ENCODE results near the gene SHANK2.

Gene SHANK2

GRCh38 chr11:71268706-71269321 is 16.4 kb upstream of the SHANK2 start:
- no peak for DNase-seq

GRCh38 chr11:71267807-71268421 is 15.5 kb upstream of the SHANK2 start:
- DNase-seq = no peak

DNA sequence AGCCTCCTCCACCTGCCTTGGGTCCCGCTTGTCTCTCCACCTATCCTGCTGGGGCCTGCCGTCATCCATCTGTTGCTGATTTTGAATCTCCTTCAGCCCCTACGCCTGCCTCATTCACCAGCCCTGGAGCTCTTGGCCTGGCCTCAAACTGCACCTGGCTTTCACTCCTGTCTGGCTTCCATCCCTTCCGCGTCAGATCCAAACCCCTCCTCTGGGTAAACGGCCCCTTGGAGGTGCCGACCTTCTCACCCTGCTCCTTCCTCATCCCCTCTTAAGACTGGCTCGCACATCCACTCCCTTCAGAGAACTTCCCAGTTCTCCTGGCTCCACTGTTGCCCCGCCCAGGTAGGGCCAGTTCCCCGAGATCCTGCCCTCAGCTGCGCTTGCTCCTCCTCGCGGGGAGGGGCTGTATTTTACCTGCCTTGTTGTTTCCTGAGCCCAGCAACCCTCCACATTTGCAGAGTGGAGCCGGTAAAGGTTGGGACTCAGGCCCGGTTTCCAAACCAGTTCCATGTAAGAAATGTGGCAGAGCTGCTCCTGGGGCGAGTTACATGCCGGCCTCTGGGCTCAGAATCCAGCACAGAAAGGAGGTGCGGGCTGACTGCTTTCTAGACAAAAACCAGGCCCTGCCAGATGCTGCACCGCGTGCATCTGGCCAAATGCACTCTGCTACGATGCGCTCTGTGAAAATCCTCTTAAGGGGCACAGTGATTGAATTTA is 13.9 kb upstream of the SHANK2 start:
- DNase-seq = no peak

GRCh38 chr11:71265559-71266092 is 13.2 kb upstream of the SHANK2 start:
- DNase-seq = no peak

DNA sequence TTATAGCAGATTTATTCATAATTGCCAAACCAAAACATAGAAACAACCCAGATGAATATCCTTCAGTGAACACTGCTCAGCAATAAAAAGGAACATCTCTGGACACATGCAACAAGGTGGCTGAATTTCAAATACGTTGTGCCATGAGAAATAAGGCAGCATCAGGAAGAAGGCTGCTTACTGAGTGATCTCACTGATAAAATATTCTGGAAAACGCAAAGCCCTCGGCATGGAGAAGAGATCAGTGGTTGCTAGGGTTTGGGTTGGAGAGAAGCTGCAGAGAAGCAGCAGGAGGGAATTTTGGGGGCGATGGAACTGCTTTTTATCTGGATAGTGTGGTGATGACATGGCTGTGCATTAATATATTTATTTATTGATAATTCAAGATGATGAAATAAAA is 11.0 kb upstream of the SHANK2 start:
- no peak for DNase-seq

- peak; percentile 18 for DNase-seq
These were observed 3.6 kb upstream of the SHANK2 start for GRCh38 chr11:71255800-71256479.

- peak; percentile 18 for DNase-seq
These were observed 2.9 kb upstream of the SHANK2 start for GRCh38 chr11:71255323-71255722.

- no peak for DNase-seq
These were observed 1.4 kb upstream of the SHANK2 start for GRCh38 chr11:71253794-71254193.

GRCh38 chr11:71252770-71253730 is 673 bp upstream of the SHANK2 start:
- peak; percentile 67 for DNase-seq

DNA sequence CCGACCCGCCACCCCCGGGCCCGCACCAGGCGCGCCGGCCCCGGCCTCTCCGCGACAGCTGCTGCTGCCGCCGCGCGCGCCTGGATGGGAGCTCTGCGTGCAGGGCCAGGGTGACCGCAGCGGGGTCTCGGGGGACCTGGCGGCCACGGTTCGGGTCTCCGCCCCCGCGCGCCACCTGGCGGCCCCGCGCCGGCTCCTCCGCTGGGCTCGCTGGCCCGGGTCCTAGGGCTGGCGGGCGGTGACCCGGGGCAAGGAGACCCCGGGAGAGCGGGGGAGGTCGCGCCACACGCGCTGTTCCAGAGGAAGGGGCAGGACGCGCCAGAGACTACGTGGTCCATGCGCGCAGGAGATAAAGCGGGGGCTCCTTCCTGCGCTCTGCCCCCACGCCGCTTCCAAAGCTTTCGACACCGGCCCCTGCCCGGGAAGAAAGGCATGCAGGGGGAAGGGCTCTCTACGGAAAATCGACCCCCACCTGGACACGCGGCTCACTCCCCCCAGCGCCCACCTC is 562 bp downstream of the SHANK2 start:
- peak; percentile 76 for DNase-seq

GRCh38 chr11:71251151-71251721 is 1.1 kb downstream of the SHANK2 start:
- peak; percentile 17 for DNase-seq

GRCh38 chr11:71250523-71251150 is 1.7 kb downstream of the SHANK2 start:
- peak; percentile 27 for DNase-seq

GRCh38 chr11:71249301-71249700 is 3.1 kb downstream of the SHANK2 start:
- DNase-seq = no peak

DNA sequence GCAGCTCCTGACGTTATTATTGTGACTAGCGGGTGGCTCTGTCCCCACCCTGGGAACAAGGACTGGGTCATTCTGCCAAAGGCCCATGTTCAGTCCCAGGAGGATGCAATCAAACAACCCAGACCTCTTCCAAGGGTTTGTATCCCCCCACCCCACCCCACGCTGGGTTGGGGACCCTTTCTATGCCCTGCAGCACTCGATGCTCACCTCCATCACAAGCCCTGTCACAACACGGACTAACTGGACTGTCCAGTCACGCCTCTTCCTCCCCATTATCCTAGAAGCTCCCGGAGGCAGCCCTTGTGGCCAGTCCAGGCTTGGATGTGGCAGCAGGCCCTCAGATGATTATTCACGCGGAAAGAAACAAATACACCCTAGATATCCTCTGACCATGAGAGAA is 3.7 kb downstream of the SHANK2 start:
- peak; percentile 26 for DNase-seq

- DNase-seq = peak; percentile 21
These were observed 4.2 kb downstream of the SHANK2 start for GRCh38 chr11:71248251-71248570.

GRCh38 chr11:71247551-71248250 is 4.7 kb downstream of the SHANK2 start:
- DNase-seq = peak; percentile 27

DNA sequence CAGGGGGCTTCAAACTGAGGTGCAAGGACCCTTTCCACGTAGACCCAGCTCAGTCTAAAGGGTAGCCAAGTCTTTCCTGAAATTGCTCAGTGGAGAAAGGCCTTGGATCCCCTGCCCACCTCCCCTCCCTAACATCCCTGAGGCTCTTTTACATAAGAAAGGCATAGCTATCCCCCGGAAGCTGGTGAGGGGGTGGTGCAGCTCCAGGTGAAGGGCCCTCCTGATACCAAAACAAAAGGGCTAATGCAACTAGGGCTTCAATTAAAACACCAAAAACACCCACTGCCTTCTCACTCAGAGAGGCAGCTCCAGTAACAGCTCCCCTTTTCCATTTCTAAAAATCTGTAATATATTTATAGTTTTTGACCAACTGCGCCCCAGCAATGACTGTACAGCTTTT is 5.8 kb downstream of the SHANK2 start:
- no peak for DNase-seq

DNA sequence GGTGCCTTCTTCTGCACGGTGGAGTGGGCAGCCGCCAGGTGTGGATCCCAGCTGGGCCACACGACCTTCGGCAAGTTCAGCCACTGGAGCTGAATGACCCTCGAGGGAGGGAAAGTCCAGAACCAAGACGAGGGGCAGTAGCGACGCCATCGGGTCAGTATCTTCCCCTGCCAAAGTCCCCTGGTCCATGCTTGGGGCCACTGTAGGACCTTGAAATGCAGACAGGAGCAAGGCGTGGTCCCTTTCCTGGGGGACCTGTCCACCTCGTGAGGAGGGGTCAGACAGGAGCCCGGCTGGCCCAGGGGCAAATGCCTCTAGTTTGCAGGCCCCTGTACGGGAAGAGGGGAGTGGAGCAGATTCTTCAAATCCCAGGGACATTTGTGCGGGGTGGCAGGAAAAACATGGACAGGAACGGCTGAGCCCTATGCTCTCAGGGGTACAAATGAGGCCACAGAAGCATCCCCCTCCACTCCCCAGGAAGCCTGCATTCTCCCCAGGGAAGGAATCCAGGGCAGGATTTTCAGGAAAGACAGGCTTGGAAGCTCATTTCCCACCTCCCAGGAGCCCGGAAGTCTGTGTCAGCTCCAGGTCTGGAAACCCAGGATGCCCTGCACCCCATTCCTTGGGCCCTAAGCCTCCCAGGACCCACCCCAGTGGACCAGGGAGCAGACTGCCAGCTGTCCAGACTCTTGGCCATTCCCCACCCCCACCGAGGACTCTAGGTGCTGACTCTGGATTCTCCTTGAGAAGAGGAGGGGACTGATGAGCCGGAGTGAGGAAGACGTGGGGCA is 6.6 kb downstream of the SHANK2 start:
- DNase-seq = no peak

GRCh38 chr11:71244116-71244810 is 8.1 kb downstream of the SHANK2 start:
- DNase-seq = no peak

All from retina (tissue), 1 donor.